H9 (cell line): ENCODE data around the gene C9. TPM values are rescaled to one million over a fixed set of nuclear protein-coding genes. Genes with fewer than 3 reads are reported as not detected.

ENCODE experiments used
- DNase-seq: peaks from one replicate; pipeline ENCODE4 v3.0.0-alpha.2; 2017
- H2AFZ ChIP-seq: one replicate; pipeline ENCODE4 v1.6.1; 2013; ENCODE audit warnings: mild to moderate bottlenecking, low read length, control low read depth, moderate library complexity
- H2AK5ac ChIP-seq: 2 replicates; pipeline ENCODE4 v1.6.1; 2013; ENCODE audit warnings: low read length, control low read depth, mixed read lengths; ENCODE audit not compliant: insufficient read length
- H2BK120ac ChIP-seq: one replicate; pipeline ENCODE4 v1.6.1; 2013; ENCODE audit warnings: low read depth, mild to moderate bottlenecking, low read length, control low read depth, inconsistent platforms; ENCODE audit not compliant: poor library complexity, severe bottlenecking
- H2BK12ac ChIP-seq: 2 replicates; pipeline ENCODE4 v1.6.1; 2013; ENCODE audit warnings: low read length, control low read depth, mixed read lengths, low read depth; ENCODE audit not compliant: insufficient read length
- H2BK15ac ChIP-seq: 2 replicates; pipeline ENCODE4 v1.6.1; 2013; ENCODE audit warnings: low read depth, low read length, control low read depth
- H2BK20ac ChIP-seq: one replicate; pipeline ENCODE4 v1.6.1; 2013; ENCODE audit warnings: low read depth, mild to moderate bottlenecking, low read length, control low read depth, inconsistent platforms; ENCODE audit not compliant: poor library complexity, severe bottlenecking
- H2BK5ac ChIP-seq: 2 replicates; pipeline ENCODE4 v1.6.1; 2013; ENCODE audit warnings: low read length, control low read depth, mixed read lengths; ENCODE audit not compliant: insufficient read length
- H3K14ac ChIP-seq: 2 replicates; pipeline ENCODE4 v1.6.1; 2013; ENCODE audit warnings: low read length, control low read depth; ENCODE audit not compliant: insufficient read depth
- H3K18ac ChIP-seq: 2 replicates; pipeline ENCODE4 v1.6.1; 2013; ENCODE audit warnings: low read depth, mild to moderate bottlenecking, mixed read lengths, low read length, control low read depth; ENCODE audit not compliant: insufficient read length
- H3K23ac ChIP-seq: 2 replicates; pipeline ENCODE4 v1.6.1; 2013; ENCODE audit warnings: low read length, control low read depth, mixed read lengths, low read depth; ENCODE audit not compliant: insufficient read length
- H3K23me2 ChIP-seq: 2 replicates; pipeline ENCODE4 v1.6.1; 2013; ENCODE audit warnings: low read depth, mild to moderate bottlenecking, mixed read lengths, low read length, control low read depth; ENCODE audit not compliant: insufficient read length, poor library complexity, severe bottlenecking
- H3K27ac ChIP-seq: 2 replicates; pipeline ENCODE4 v1.5.1; 2013; ENCODE audit warnings: low read length, control low read depth, mixed read lengths, low read depth; ENCODE audit not compliant: insufficient read length
- H3K27me3 ChIP-seq: 2 replicates; pipeline ENCODE4 v1.6.1; 2013; ENCODE audit warnings: low read length, control low read depth, inconsistent platforms; ENCODE audit not compliant: insufficient read depth
- H3K4ac ChIP-seq: 2 replicates; pipeline ENCODE4 v1.6.1; 2013; ENCODE audit warnings: low read depth, mild to moderate bottlenecking, control low read depth, inconsistent platforms, low read length, moderate library complexity
- H3K4me1 ChIP-seq: 2 replicates; pipeline ENCODE4 v1.6.1; 2013; ENCODE audit warnings: low read length, control low read depth, inconsistent platforms; ENCODE audit not compliant: insufficient read depth
- H3K4me2 ChIP-seq: 2 replicates; pipeline ENCODE4 v1.6.1; 2013; ENCODE audit warnings: low read length, control low read depth, mixed read lengths; ENCODE audit not compliant: insufficient read length, insufficient read depth
- H3K56ac ChIP-seq: 2 replicates; pipeline ENCODE4 v1.6.1; 2013; ENCODE audit warnings: low read depth, mild to moderate bottlenecking, mixed read lengths, low read length, control low read depth; ENCODE audit not compliant: insufficient read length
- H3K79me1 ChIP-seq: 2 replicates; pipeline ENCODE4 v1.6.1; 2013; ENCODE audit warnings: low read depth, mild to moderate bottlenecking, moderate library complexity, low read length, control low read depth, inconsistent platforms; ENCODE audit not compliant: insufficient read depth, poor library complexity, severe bottlenecking
- H3K79me2 ChIP-seq: 2 replicates; pipeline ENCODE4 v1.6.1; 2013; ENCODE audit warnings: low read length, control low read depth, inconsistent platforms; ENCODE audit not compliant: insufficient read depth
- H3K9ac ChIP-seq: 2 replicates; pipeline ENCODE4 v1.6.1; 2013; ENCODE audit warnings: low read length, control low read depth, mixed read lengths; ENCODE audit not compliant: insufficient read length; ENCODE audit errors: extremely low read depth
- H3K9me3 ChIP-seq: one replicate; pipeline ENCODE4 v1.6.1; 2013; ENCODE audit warnings: low read depth, low read length, inconsistent platforms; ENCODE audit not compliant: control insufficient read depth
- H3T11ph ChIP-seq: one replicate; pipeline ENCODE4 v1.6.1; 2013; ENCODE audit warnings: mild to moderate bottlenecking, low read length, control low read depth, inconsistent platforms
- H4K20me1 ChIP-seq: one replicate; pipeline ENCODE4 v1.6.1; 2013; ENCODE audit not compliant: control insufficient read depth, insufficient read length, insufficient read depth
- H4K5ac ChIP-seq: 2 replicates; pipeline ENCODE4 v1.6.1; 2013; ENCODE audit warnings: low read depth, mild to moderate bottlenecking, mixed read lengths, low read length, control low read depth; ENCODE audit not compliant: insufficient read length
- H4K8ac ChIP-seq: replicated peaks from 2 replicates; pipeline ENCODE4 v1.6.1; 2013; ENCODE audit warnings: low read length, control low read depth, mixed read lengths, low read depth; ENCODE audit not compliant: insufficient read length
- H4K91ac ChIP-seq: 2 replicates; pipeline ENCODE4 v1.6.1; 2013; ENCODE audit warnings: low read depth, mild to moderate bottlenecking, moderate library complexity, mixed read lengths, low read length, control low read depth; ENCODE audit not compliant: insufficient read length
- H3K27ac Mint-ChIP-seq, 3 experiments: 2 replicates in 2 of 3; 3 replicates in 1 of 3; pipeline ENCODE4 v1.8.0; 2020 to 2021; ENCODE audit warnings: mixed read lengths in 3 of 3, mild to moderate bottlenecking in 1 of 3, moderate library complexity in 1 of 3
- H3K27me3 Mint-ChIP-seq: 2 replicates; pipeline ENCODE4 v1.8.0; 2021; ENCODE audit warnings: low read depth, mild to moderate bottlenecking, moderate library complexity, mixed read lengths
- H3K36me3 Mint-ChIP-seq, 3 experiments: 2 replicates in 2 of 3; 3 replicates in 1 of 3; pipeline ENCODE4 v1.8.0; 2020 to 2021; ENCODE audit warnings: low read depth in 3 of 3, mixed read lengths in 3 of 3; ENCODE audit not compliant: insufficient read depth in 1 of 3
- H3K4me1 Mint-ChIP-seq, 2 experiments: 2 replicates each; pipeline ENCODE4 v1.8.0; 2020; ENCODE audit warnings: mixed read lengths in 2 of 2
- H3K4me3 Mint-ChIP-seq, 2 experiments: 2 replicates in 1 of 2; 3 replicates in 1 of 2; pipeline ENCODE4 v1.8.0; 2020 to 2021; ENCODE audit warnings: mild to moderate bottlenecking in 2 of 2, mixed read lengths in 2 of 2, moderate library complexity in 1 of 2
- H3K9me3 Mint-ChIP-seq, 2 experiments: 2 replicates in 1 of 2; 3 replicates in 1 of 2; pipeline ENCODE4 v1.8.0; 2020; ENCODE audit warnings: mild to moderate bottlenecking in 2 of 2, mixed read lengths in 2 of 2, moderate library complexity in 1 of 2
- CTCF ChIP-seq: fragments of 200-600 bp; sonication (generic); conservative IDR thresholded peaks from 3 replicates; pipeline ENCODE4 v1.8.0; 2021; ENCODE audit warnings: antibody characterized with exemption, mild to moderate bottlenecking
- WGBS: extraction: QIAGEN DNeasy Blood & Tissue Kit; methylation state at CpG from one replicate; pipeline ENCODE4 v1.1.7; 2013; ENCODE audit warnings: missing lambda C conversion rate, low lambda C conversion rate, mixed read lengths; ENCODE audit not compliant: insufficient read length; ENCODE audit errors: extremely low coverage; 5-methylcytosine and 5-hydroxymethylcytosine counted together
- total RNA-seq: library from RNA; stranded (reverse); gene quantifications from 2 replicates; pipeline ENCODE4 v1.2.1, GENCODE V29; 2021

C9 gene
- total RNA-seq, 1 experiment from 2014 or later: not detected

GRCh38 chr5:39399135-39400036, 35.1 kb upstream of the C9 start:
- Histone ChIP-seq H3T11ph (no peak overlapping the region), H4K8ac (no peak overlapping the region), H3K56ac (no peak overlapping the region), H3K23ac (no peak overlapping the region), H3K27ac (no peak overlapping the region), H3K4ac (no peak overlapping the region), H3K9ac (no peak overlapping the region), H2BK20ac (no peak overlapping the region), H2BK5ac (no peak overlapping the region), H4K5ac (no peak overlapping the region), H3K18ac (no peak overlapping the region), H4K20me1 (no peaks in the 10 kb centered on the region), H2AK5ac (no peak overlapping the region), H2BK15ac (no peak overlapping the region), H3K23me2 (peaks cover 3% of the 10 kb centered on the region), H3K27me3 (no peaks in the 10 kb centered on the region), H2AFZ (no peak overlapping the region), H4K91ac (no peak overlapping the region), H3K9me3 (no peaks in the 10 kb centered on the region), H3K79me2 (no peaks in the 10 kb centered on the region), H3K14ac (no peak overlapping the region), H2BK120ac (no peak overlapping the region), H3K79me1 (no peaks in the 10 kb centered on the region), H2BK12ac (no peak overlapping the region), H3K4me1 (no peaks in the 10 kb centered on the region), H3K4me2 (no peak overlapping the region)
- H3K9me3 Mint-ChIP-seq: no peaks in the 10 kb centered on the region
- WGBS: no CpG with 5 or more reads among the region's 1 CpG
- no peaks in the 10 kb centered on the region for H3K27me3 Mint-ChIP-seq
- no peak overlapping the region; a peak in 1 of 7 replicates for H3K27ac Mint-ChIP-seq
- no peaks in the 10 kb centered on the region for H3K36me3 Mint-ChIP-seq
- H3K4me1 Mint-ChIP-seq: peaks cover 24 to 26% of the 10 kb centered on the region in 2 experiments
- TF ChIP-seq CTCF: no peak
- DNase-seq: no peak
- H3K4me3 Mint-ChIP-seq: no peak overlapping the region
